GM18907 (cell line): ENCODE results near the gene BRINP2.

Source experiments
- ATAC-seq: cut with Tn5 transposase; IDR thresholded peaks from one replicate; pipeline ENCODE4 v1.9.1; 2021; ENCODE audit warnings: mild to moderate bottlenecking, moderate library complexity; ENCODE audit not compliant: unreplicated experiment

The BRINP2 gene

DNA sequence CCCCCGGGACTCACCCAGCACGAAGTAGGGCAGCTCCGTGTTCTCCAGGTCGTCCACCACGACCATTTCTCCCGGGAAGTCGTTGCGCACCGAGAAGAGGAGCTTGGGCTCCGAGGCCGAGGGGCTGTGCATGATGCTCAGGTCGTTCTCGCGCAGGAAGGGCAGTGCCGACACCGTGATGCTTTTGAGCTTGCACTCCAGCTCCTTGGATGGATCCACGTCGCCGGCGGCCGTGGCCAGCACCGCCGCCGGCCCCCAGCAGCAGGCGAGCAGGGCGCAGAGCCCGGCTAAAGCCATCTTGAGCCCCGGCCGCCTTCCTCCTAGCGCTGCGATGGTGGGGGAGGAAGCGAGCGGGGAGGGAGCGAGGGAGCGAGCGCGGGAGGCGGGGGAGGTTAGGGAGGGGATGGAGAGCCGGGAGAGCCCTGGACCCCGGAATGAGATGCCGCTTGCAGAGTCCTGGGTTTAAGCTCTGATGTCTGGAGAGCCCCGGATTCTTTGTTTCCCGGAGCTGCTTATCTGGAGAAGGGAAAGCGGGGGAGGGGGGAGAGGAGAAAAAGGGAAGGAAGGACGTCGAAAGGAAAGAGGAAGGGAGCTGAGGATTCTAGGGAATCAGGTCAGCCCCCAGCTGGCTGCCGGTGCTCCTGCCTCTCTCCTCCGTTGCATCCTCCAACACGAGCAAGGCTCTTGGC is 6.2 kb upstream of the BRINP2 start, which contains the start of gene ASTN1:
ASTN1 (minus strand) TSS at position 333 of the 689 bp plus-strand sequence; CDS start at position 297, 36 bp downstream.
- ATAC-seq, result no peak

DNA sequence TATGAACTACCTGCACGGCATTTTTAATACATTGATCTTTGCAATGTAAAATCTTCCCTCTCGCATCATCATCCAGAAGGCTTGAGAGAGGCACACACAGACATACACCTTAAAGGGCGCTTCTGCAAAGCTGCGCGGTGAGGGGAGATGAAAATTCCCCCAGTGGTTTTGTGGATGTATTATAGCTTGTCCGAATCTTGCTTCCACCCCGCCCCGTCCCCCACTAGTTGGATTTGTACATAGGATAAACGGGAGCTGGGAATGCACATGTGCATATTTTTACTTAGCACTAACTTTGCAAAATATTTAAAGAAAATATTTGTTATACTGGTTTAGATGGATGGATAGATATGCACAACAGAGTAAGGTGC is 5.7 kb upstream of the BRINP2 start:
- ATAC-seq, result no peak

DNA sequence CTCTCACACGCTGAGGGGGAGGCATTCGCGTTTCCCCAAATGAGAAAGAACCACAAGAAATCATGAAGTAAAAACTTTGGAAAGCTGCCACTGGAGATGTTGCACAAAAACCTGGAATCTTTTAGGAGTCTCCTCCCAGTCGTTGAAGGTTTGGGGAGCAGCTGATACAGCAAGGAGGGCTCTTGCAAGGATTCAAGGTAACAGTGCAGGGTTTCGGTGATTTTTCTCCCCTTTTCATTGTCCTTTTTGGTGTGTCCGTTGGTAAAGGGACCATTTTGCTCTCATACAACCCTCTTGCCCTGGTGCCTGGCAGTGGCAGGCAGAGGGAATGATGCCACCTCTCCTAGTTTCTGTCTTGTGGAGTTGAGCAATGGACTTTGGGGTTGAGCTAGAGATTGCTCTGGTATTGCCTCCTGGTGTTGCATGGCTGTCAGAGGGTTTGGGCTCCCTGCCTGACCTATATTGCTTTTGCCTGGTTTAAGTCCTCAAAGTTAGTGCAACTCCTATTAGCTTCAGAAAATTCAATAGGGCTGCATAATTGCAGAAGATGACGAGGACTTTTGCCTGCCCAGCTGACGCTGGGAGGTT is 872 bp downstream of the BRINP2 start:
- no peak for ATAC-seq

GRCh38 chr1:177172272-177172671 is 1.5 kb downstream of the BRINP2 start:
- no peak for ATAC-seq

DNA sequence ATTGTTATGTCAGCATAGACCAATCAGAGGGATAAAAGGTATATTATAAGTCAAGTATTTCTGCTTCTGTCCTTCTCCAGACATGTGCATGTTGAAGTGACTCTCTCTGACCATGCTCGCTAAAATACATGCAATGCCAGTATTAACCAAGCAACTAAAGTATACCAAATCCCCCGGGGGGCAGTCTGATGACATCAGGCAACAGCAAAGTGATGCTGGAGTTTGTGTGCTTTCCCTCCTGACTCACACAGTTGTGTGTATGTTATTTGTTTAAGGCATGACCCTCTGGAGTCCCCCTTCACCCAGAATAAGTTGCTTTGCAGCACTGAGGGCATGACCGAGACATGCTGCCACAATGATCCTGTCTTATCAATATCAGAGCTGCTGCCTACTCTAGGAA is 2.1 kb downstream of the BRINP2 start:
- ATAC-seq, result no peak

DNA sequence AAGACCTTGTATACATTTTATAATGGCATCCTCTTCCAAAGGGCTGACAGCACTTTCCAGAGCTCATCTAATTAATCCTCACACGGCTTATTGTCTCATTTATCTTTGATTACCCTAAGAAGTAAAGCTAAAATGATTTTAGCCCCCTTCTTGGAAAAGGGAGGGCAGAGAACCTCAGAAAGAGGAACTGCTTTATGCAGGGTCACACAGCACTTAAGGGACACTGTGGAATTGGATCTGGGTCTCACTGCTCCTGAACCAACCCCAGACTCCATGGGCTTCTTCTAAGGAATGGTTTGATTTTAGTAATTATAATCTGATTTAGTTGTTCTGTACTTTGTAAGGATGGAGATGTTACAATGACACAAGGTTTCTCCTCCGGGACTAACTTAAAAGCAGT is 3.2 kb downstream of the BRINP2 start:
- no peak for ATAC-seq

DNA sequence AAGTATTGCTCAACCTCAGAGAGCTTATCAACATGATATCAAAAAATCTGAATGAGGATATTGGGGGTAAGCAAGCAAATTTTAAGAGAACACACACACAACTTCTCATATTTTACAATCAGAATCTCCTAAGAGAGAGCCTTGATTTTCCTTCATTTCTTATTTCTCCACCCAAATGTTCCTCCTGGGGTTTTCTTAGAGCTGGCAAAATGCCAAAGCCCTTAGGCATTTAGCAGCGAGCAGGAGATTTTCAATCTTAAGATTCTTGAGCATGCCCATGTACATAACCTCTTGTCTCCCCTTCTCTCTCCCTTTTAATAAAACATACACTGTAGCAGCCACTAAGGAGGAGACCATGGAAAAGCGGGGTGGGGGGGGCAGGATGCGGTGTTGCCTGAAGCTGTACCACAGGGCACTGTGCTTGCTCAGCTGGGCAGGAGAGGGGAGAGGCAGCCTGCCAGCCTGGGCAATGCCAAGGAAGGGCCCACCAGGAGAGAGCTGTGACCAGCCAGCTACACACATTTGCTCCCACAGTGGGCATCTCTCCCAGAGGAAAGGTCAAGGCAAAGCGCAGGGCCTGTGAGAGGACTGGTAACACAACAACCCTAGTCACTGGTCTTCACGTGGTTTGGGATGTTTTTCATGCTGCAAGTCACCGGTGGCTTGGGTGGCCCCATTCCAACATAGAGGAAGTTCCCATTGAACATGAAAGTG is 4.3 kb downstream of the BRINP2 start:
- no peak for ATAC-seq

GRCh38 chr1:177181280-177181630 is 10.5 kb downstream of the BRINP2 start:
- peak; percentile 12 for ATAC-seq

DNA sequence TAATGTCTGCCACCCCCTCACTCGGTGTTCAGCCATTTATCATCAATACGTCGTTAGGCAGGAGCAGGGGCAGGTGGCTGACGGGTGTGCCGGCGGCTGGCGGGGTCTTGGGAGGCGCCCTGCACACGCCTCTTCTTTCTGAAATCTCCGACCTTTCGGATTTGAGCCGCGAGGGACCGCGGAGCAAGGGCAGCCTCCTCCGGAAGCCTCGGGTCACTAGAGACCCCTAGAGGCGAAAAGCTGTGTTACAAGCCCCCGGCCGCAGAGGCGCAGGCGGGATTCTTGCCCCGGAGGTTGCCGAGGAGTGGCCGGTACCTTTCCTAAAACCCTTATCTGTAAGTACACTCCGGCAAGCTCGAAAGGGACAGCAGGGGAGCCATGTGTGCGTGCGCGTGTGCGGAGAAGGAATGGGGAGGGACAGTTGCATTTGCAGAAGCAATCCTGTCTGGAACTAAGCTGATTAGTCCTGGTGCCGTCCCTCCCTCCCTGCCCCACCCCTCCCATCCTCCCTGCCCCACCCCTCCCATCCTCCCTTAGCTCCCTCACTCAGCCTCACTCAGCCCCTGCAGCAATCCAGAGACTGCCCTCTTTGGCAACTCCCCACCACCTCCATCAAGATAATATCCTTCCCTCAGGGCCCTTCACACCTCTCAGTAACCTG is 11.0 kb downstream of the BRINP2 start:
- peak; percentile 97 for ATAC-seq

DNA sequence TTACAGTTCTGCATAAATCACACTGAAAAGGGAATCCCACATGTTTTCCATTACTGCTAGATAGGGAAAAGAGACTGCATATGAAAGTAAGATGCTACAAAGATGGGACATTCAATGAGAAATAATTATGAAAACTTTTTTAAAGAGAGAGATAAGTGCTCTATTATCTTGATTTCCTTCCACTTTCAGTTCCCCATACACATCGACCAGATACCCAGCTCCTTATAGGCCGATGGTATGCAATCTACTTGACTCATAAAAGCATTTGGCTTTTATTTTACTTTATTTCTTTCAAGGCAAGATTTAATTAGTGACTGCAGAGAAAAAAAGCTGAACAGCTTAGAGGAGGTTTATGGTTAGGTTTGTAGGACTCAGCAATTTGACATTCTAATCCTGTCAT is 13.1 kb downstream of the BRINP2 start:
- no peak for ATAC-seq

- no peak for ATAC-seq
Observed at GRCh38 chr1:177185209-177185608, 14.5 kb downstream of the BRINP2 start.

- no peak for ATAC-seq
Observed at GRCh38 chr1:177186639-177187038, 15.9 kb downstream of the BRINP2 start.

GRCh38 chr1:177190308-177190970 is 19.7 kb downstream of the BRINP2 start:
- ATAC-seq, result no peak

GRCh38 chr1:177198243-177198642 is 27.5 kb downstream of the BRINP2 start:
- ATAC-seq, result no peak

- ATAC-seq, result no peak
Observed at GRCh38 chr1:177200290-177200689, 29.5 kb downstream of the BRINP2 start.

GRCh38 chr1:177206831-177207355 is 36.1 kb downstream of the BRINP2 start:
- no peak for ATAC-seq

GRCh38 chr1:177208920-177209319 is 38.2 kb downstream of the BRINP2 start:
- ATAC-seq, result no peak

GRCh38 chr1:177209357-177209756 is 38.6 kb downstream of the BRINP2 start:
- no peak for ATAC-seq

- ATAC-seq, result no peak
Observed at GRCh38 chr1:177210071-177210470, 39.3 kb downstream of the BRINP2 start.

GRCh38 chr1:177211231-177211630 is 40.5 kb downstream of the BRINP2 start:
- ATAC-seq, result no peak
